Gastrocnemius medialis (tissue), 4 donors: ENCODE data around the gene BACE2. TPM values are rescaled to one million over a fixed set of nuclear protein-coding genes. Genes with fewer than 3 reads are reported as not detected.

Source experiments
- ATAC-seq, 2 donors: fragments of 150-250 bp; one replicate each; pipeline ENCODE4 v1.9.1; 2016
- DNase-seq, 2 donors: peaks; one replicate each; pipeline ENCODE4 v3.0.0-alpha.2; 2019
- H3K27ac ChIP-seq, 4 donors: fragments of 200-600 bp; sonication (generic); 1 replicate in 1 of 4; 2 replicates in 3 of 4; pipeline ENCODE4 v1.5.1; 2016 to 2018; ENCODE audit warnings: mild to moderate bottlenecking in 2 of 4, moderate library complexity in 1 of 4
- H3K27me3 ChIP-seq, 3 donors: fragments of 200-600 bp; sonication (generic) in 2 of 3; 1 replicate in 1 of 3; 2 replicates in 2 of 3; pipeline versions ENCODE4 v1.5.1 to v1.6.0; 2016 to 2019; ENCODE audit warnings: mild to moderate bottlenecking in 1 of 3, moderate library complexity in 1 of 3
- H3K36me3 ChIP-seq, 2 donors: fragments of 200-600 bp; sonication (generic) in 1 of 2; one replicate each; pipeline ENCODE4 v1.5.1; 2017 to 2018
- H3K4me1 ChIP-seq, 2 donors: fragments of 200-600 bp; sonication (generic) in 1 of 2; one replicate each; pipeline ENCODE4 v1.5.1; 2016 to 2017; ENCODE audit warnings: mild to moderate bottlenecking in 2 of 2
- H3K4me3 ChIP-seq, 4 donors: fragments of 200-600 bp; sonication (generic) in 3 of 4; 1 replicate in 1 of 4; 2 replicates in 3 of 4; pipeline ENCODE4 v1.5.1; 2016 to 2019; ENCODE audit warnings: mild to moderate bottlenecking in 2 of 4
- H3K9me3 ChIP-seq, 3 donors: fragments of 200-600 bp; sonication (generic) in 2 of 3; 1 replicate in 1 of 3; 2 replicates in 2 of 3; pipeline ENCODE4 v1.5.1; 2016 to 2019
- POLR2A ChIP-seq, 2 donors: fragments of 450-650 bp; IDR thresholded peaks; one replicate each; pipeline ENCODE4 v1.6.1; 2017; ENCODE audit warnings: antibody characterized with exemption in 2 of 2, mild to moderate bottlenecking in 2 of 2, moderate library complexity in 2 of 2
- in situ Hi-C, 4 donors: fragments of 200-750 bp; cut with MboI; loops; one replicate each; pipeline versions ENCODE4 v1.15.0 to v1.8.0; 2017; ENCODE audit warnings: low sequenced_read_pairs in 4 of 4
- intact Hi-C: fragments of 100-400 bp; cut with DNase I; formaldehyde crosslinking; loops from one replicate; pipeline ENCODE4 v1.15.1; 2023; ENCODE audit warnings: low total_unique reads
- total RNA-seq, 4 donors: library from RNA; depleted of rRNA; stranded (reverse); fragments of >200 nt; gene quantifications; one replicate each; pipeline versions ENCODE4 v1.1.0 to v1.2.3, GENCODE V29; 2016
- TF ChIP-seq, protein P1 (sequence below), 5 experiments: fragments of 450-650 bp in 3 of 5; fragments of 200-600 bp in 2 of 5; sonication (generic) in 2 of 5; IDR thresholded peaks in 4 of 5; conservative IDR thresholded peaks in 1 of 5; 1 replicate in 4 of 5; 2 replicates in 1 of 5; pipeline ENCODE4 v1.5.1; 2016 to 2019; ENCODE audit warnings: antibody characterized with exemption in 5 of 5, mild to moderate bottlenecking in 3 of 5, moderate library complexity in 3 of 5

Gene BACE2
- total RNA-seq, 4 donors from 2014 or later: 7.5 to 17.5 (median 9.3) TPM

DNA sequence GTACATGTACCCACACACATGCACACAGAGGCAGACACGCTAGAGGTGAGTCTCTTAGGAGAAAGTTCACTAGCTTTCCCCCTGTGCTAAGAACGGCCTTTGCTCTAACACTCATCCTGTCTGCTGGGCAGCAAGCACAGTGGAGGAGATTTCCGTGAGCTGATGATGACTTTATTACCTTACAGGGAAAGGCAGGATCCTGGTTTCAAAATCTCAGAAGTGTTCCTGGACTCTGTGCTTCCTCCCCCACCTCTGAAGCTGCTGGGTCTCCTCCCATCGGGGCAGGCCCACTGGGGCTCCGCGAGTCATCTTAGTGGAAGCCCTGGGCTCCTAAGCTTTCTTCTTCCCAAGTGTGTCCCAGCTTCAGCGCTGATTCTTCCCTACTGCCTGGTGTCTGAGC, 151.3 kb downstream of the BACE2 start:
- no peak for DNase-seq
- Histone ChIP-seq H3K27me3 (peaks cover 11 to 25% (median 15%) of the 10 kb centered on the region in 3 donors), H3K4me1 (peaks cover 0 to 2% of the 10 kb centered on the region in 2 donors), H3K9me3 (no peaks in the 10 kb centered on the region), H3K27ac (no peak overlapping the region), H3K36me3 (no peaks in the 10 kb centered on the region), H3K4me3 (no peak overlapping the region)
- in situ Hi-C loops (loop anchor here in 1 of 4 donors (25.0 kb wide), 1 partner anchor 143 kb away; no protein-coding TSS in a partner anchor), intact Hi-C loops (no loop called here)
- TF ChIP-seq, protein P1, sequence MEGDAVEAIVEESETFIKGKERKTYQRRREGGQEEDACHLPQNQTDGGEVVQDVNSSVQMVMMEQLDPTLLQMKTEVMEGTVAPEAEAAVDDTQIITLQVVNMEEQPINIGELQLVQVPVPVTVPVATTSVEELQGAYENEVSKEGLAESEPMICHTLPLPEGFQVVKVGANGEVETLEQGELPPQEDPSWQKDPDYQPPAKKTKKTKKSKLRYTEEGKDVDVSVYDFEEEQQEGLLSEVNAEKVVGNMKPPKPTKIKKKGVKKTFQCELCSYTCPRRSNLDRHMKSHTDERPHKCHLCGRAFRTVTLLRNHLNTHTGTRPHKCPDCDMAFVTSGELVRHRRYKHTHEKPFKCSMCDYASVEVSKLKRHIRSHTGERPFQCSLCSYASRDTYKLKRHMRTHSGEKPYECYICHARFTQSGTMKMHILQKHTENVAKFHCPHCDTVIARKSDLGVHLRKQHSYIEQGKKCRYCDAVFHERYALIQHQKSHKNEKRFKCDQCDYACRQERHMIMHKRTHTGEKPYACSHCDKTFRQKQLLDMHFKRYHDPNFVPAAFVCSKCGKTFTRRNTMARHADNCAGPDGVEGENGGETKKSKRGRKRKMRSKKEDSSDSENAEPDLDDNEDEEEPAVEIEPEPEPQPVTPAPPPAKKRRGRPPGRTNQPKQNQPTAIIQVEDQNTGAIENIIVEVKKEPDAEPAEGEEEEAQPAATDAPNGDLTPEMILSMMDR (IDR thresholded peaks at IDR 0.05 in 4 of 5, conservative IDR thresholded peaks at IDR 0.05 in 1 of 5): no peak
- TF ChIP-seq POLR2A (IDR thresholded peaks at IDR 0.05): no peak
- ATAC-seq: no peak

DNA sequence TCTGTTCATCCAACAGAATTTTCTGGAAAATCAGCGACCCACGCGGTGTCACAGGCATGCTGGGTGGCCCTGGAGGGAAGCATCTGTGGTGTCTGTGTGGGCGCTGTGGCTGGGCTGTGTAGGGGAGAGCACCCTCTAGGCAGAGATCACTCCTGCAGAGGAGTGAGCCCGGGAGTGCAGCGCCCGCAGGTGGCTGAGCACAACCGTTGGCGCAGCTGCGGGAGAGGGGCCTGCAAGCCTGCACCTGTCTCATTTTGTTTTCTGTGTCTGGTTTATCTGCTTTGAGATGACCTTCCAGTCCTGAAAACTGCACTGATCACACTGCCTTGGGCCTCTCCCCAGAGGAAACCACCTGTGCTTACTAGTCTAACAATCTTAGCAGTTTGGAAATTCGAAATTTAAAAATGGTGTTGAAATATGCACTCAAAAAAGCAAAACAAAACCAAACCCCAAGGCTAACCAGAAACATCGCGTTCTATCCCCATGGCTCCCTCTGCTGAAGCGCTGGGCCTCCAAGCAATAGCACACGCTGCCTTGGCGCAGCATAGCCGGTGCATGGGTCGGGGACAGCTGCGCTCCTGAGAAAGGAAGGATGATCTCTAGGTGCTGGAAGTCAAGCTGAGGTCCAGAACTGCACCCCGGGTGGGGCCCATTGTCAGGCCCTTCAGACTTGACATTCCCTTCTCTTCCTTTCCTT, 153.4 kb downstream of the BACE2 start:
- Histone ChIP-seq H3K27ac (no peak overlapping the region), H3K27me3 (peaks cover 8 to 11% (median 10%) of the 10 kb centered on the region in 3 donors), H3K9me3 (no peaks in the 10 kb centered on the region), H3K4me3 (no peak overlapping the region), H3K36me3 (no peaks in the 10 kb centered on the region), H3K4me1 (no peaks in the 10 kb centered on the region)
- intact Hi-C loops (no loop called here), in situ Hi-C loops (loop anchor here in 1 of 4 donors (25.0 kb wide), 1 partner anchor 141 kb away; no protein-coding TSS in a partner anchor)
- TF ChIP-seq POLR2A (IDR thresholded peaks at IDR 0.05): no peak
- TF ChIP-seq, protein P1 (IDR thresholded peaks at IDR 0.05 in 4 of 5, conservative IDR thresholded peaks at IDR 0.05 in 1 of 5): no peak
- no peak for ATAC-seq
- DNase-seq: no peak

DNA sequence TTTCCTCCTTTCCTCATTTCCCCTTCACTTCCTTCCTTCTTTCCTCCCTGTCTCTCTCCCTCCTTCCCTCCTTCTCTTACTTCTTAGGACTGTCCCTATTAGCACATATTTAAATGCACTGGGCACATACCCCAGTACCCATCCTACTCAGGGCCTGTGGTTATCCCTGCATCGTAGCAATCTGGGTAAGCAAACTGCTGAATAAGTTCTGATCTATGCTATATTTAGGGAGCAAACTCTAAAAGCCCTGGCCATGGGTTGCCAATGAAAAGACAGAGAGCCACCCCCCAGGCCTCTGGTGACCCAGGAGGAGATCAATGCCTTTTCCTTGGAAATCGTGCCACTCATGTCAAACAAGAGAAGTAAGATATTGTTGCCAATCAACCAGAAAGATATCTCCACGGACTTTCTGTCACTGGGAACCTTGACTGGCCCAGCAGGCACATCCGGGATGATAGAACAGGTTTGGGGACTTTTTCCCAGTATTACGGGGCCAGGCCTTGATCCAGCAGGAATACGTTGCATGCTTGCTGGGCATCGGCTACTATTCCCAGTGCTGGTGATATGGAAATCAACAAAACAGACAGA, 154.0 kb downstream of the BACE2 start:
- in situ Hi-C loops: loop anchor here in 1 of 4 donors (25.0 kb wide), 1 partner anchor 140 kb away; no protein-coding TSS in a partner anchor

DNA sequence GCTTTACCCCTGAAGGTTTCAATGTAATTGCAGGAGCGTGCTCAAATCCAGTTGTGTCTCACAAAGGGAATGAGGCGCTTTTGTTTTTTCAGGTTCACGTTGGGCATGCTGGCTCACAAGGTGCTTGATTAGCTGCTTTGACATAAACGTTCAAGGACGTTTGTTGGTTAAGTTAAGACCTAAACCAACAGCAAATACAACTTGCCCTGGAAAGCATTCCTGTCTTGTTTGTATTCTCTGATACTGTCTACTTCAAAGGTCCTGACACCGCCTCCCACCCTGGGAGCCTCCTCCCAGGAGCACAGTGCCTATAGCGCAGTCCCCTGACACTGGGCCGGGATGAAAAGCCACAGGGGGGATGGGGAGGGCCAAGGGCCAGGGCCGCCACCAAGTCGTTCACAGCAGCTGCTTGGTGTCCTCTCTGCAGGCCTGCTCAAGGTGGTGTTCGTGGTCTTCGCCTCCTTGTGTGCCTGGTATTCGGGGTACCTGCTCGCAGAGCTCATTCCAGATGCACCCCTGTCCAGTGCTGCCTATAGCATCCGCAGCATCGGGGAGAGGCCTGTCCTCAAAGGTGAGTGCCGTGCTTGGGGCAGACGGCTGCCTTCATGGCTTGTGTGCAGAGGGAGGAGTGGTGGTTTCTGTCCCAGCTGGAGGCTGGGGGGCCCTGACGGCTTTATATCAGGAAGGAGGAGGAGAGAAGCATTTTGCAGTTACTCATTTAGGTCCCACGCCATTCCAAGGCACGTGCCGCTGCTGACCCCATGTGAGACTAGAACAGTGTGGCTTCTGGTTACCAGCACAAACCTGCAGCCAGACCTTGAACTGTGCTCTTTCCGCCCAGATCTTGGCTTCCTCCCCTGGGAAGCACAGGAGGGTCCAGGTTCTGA, 154.8 kb downstream of the BACE2 start:
- ATAC-seq: no peak
- no peaks in the 10 kb centered on the region for H3K36me3 ChIP-seq
- in situ Hi-C loops: loop anchor here in 1 of 4 donors (25.0 kb wide), 1 partner anchor 140 kb away; no protein-coding TSS in a partner anchor
- intact Hi-C loops: no loop called here
- H3K4me3 ChIP-seq: no peak overlapping the region
- TF ChIP-seq, protein P1 (IDR thresholded peaks at IDR 0.05 in 4 of 5, conservative IDR thresholded peaks at IDR 0.05 in 1 of 5): no peak
- TF ChIP-seq POLR2A (IDR thresholded peaks at IDR 0.05): no peak
- H3K27me3 ChIP-seq: no peaks in the 10 kb centered on the region
- H3K27ac ChIP-seq: no peak overlapping the region
- H3K4me1 ChIP-seq: no peaks in the 10 kb centered on the region
- no peak for DNase-seq
- H3K9me3 ChIP-seq: no peaks in the 10 kb centered on the region

More for the DNA sequence above, 154.0 kb downstream of the BACE2 start:
- no peaks in the 10 kb centered on the region for H3K36me3 ChIP-seq
- H3K4me1 ChIP-seq: no peaks in the 10 kb centered on the region
- no peak for ATAC-seq
- intact Hi-C loops: no loop called here
- DNase-seq: no peak
- TF ChIP-seq POLR2A (IDR thresholded peaks at IDR 0.05): no peak
- TF ChIP-seq, protein P1 (IDR thresholded peaks at IDR 0.05 in 4 of 5, conservative IDR thresholded peaks at IDR 0.05 in 1 of 5): no peak
- H3K9me3 ChIP-seq: no peaks in the 10 kb centered on the region
- peaks cover 3 to 7% (median 4%) of the 10 kb centered on the region in 3 donors for H3K27me3 ChIP-seq
- H3K4me3 ChIP-seq: no peak overlapping the region
- no peak overlapping the region for H3K27ac ChIP-seq
